PC-3 (cell line): ENCODE results near the gene RMDN2. TPM values are rescaled to one million over a fixed set of nuclear protein-coding genes. Genes with fewer than 3 reads are reported as not detected.
A peak's percentile ranks its signal among the peaks of the same experiment; 100 is the strongest.

ENCODE experiments used
- ATAC-seq: fragments of 200-7000 bp; cut with Tn5 transposase; 2 replicates; pipeline ENCODE4 v1.9.1; 2020; ENCODE audit warnings: mild to moderate bottlenecking, moderate library complexity
- BruUV-seq: library from RNA; stranded (reverse); fragments of 400-500 nt; replicated peaks from 2 replicates; lab custom pipeline; 2021; lab: Mats Ljungman, UMichigan
- CTCF ChIA-PET: fragments of 300-600 bp; sonication (Branson Sonifier 250); formaldehyde crosslinking; loops from one replicate; lab custom pipeline; 2022; ENCODE audit warnings: antibody characterized with exemption; lab: Charles Lee
- POLR2A ChIA-PET: fragments of 300-600 bp; sonication (Branson Sonifier 250); formaldehyde crosslinking; loops from one replicate; lab custom pipeline; 2022; ENCODE audit warnings: antibody characterized with exemption; ENCODE audit not compliant: unreplicated experiment; lab: Charles Lee
- DNase-seq: peaks from one replicate; pipeline ENCODE4 v3.0.0-alpha.2; 2015
- H2AFZ ChIP-seq: fragments of 300-600 bp; sonication (generic); 2 replicates; pipeline ENCODE4 v1.6.0; 2016; ENCODE audit warnings: antibody characterized with exemption, low read length
- H3F3A ChIP-seq: fragments of 300-600 bp; sonication (generic); one replicate; pipeline ENCODE4 v1.6.0; 2017; ENCODE audit warnings: antibody characterized with exemption, low read length, control low read depth, mild to moderate bottlenecking; ENCODE audit not compliant: unreplicated experiment
- H3K27ac ChIP-seq: fragments of 300-600 bp; sonication (generic); 2 replicates; pipeline ENCODE4 v1.5.1; 2016; ENCODE audit warnings: mild to moderate bottlenecking, low read length
- H3K27me3 ChIP-seq: fragments of 300-600 bp; sonication (generic); 2 replicates; pipeline ENCODE4 v1.6.1; 2016; ENCODE audit warnings: low read length, mixed read lengths
- H3K36me3 ChIP-seq: fragments of 300-600 bp; sonication (generic); 2 replicates; pipeline ENCODE4 v1.6.1; 2016; ENCODE audit warnings: low read depth, mixed run types, low read length, mixed read lengths
- H3K4me1 ChIP-seq: fragments of 300-600 bp; sonication (generic); 2 replicates; pipeline ENCODE4 v1.5.1; 2016; ENCODE audit warnings: low read length; ENCODE audit not compliant: insufficient read depth
- H3K4me2 ChIP-seq: fragments of 300-600 bp; sonication (generic); 2 replicates; pipeline ENCODE4 v1.6.0; 2016; ENCODE audit warnings: low read length
- H3K4me3 ChIP-seq: fragments of 300-600 bp; sonication (generic); 2 replicates; pipeline ENCODE4 v1.5.1; 2016; ENCODE audit warnings: mild to moderate bottlenecking, low read length, mixed read lengths
- H3K79me2 ChIP-seq: fragments of 300-600 bp; sonication (generic); 2 replicates; pipeline ENCODE4 v1.6.1; 2017; ENCODE audit warnings: low read length, mixed read lengths
- H3K9ac ChIP-seq: fragments of 300-600 bp; sonication (generic); 2 replicates; pipeline ENCODE4 v1.6.0; 2016; ENCODE audit warnings: mild to moderate bottlenecking, low read length
- H3K9me2 ChIP-seq: fragments of 300-600 bp; sonication (generic); replicated peaks from 2 replicates; pipeline ENCODE4 v1.6.1; 2016; ENCODE audit warnings: mixed run types, low read length, mixed read lengths
- H3K9me3 ChIP-seq: fragments of 300-600 bp; sonication (generic); 2 replicates; pipeline ENCODE4 v1.6.1; 2016; ENCODE audit warnings: low read length, mixed read lengths
- H4K20me1 ChIP-seq: fragments of 300-600 bp; sonication (generic); 2 replicates; pipeline ENCODE4 v1.6.1; 2016; ENCODE audit warnings: low read length, mixed read lengths
- CTCF ChIP-seq: fragments of 300-600 bp; sonication (generic); conservative IDR thresholded peaks from 2 replicates; pipeline ENCODE4 v1.5.1; 2017; ENCODE audit warnings: antibody characterized with exemption, low read depth, mild to moderate bottlenecking, low read length
- EZH2 ChIP-seq: fragments of 300-600 bp; sonication (generic); IDR thresholded peaks from one replicate; pipeline ENCODE4 v1.6.1; 2017; ENCODE audit warnings: antibody characterized with exemption, mild to moderate bottlenecking, low read length; ENCODE audit not compliant: unreplicated experiment
- EZH2phosphoT487 ChIP-seq: fragments of 300-600 bp; sonication (generic); IDR thresholded peaks from 2 replicates; pipeline ENCODE4 v1.6.1; 2018; ENCODE audit warnings: mild to moderate bottlenecking, antibody characterized with exemption, low read length, borderline replicate concordance
- intact Hi-C: fragments of 100-400 bp; cut with micrococcal nuclease; formaldehyde crosslinking; loops from 2 replicates; pipeline ENCODE4 v1.9.0; 2023
- total RNA-seq: library from RNA; depleted of rRNA; stranded (reverse); fragments of >200 nt; gene quantifications from 2 replicates; pipeline ENCODE4 v1.2.3, GENCODE V29; 2014

The RMDN2 gene
- total RNA-seq, 1 experiment from 2014 or later = 2.6 TPM

GRCh38 chr2:37895140-37895539 is 29.9 kb upstream of the RMDN2 start:
- Histone ChIP-seq H2AFZ (no peak overlapping the region), H3K9me3 (no peaks in the 10 kb centered on the region), H3K9me2 (no peaks in the 10 kb centered on the region), H3K9ac (no peak overlapping the region), H3K27me3 (no peaks in the 10 kb centered on the region), H3K27ac (no peak overlapping the region), H3K79me2 (no peaks in the 10 kb centered on the region), H4K20me1 (no peaks in the 10 kb centered on the region), H3K4me1 (no peaks in the 10 kb centered on the region), H3K4me2 (no peak overlapping the region), H3K36me3 (no peaks in the 10 kb centered on the region), H3K4me3 (no peak overlapping the region), H3F3A (no peaks in the 10 kb centered on the region)
- no TSS peak for BruUV-seq
- DNase-seq = no peak
- ATAC-seq = no peak
- ChIA-PET POLR2A (no interaction called here), CTCF (no interaction called here)
- TF ChIP-seq CTCF (no peak), EZH2 (no peak), EZH2phosphoT487 (no peak)
- intact Hi-C loops = no loop called here

GRCh38 chr2:37896319-37896718 is 28.8 kb upstream of the RMDN2 start:
- Histone ChIP-seq H3K27ac (no peak overlapping the region), H3K79me2 (no peaks in the 10 kb centered on the region), H3F3A (no peaks in the 10 kb centered on the region), H3K9me2 (no peaks in the 10 kb centered on the region), H3K36me3 (no peaks in the 10 kb centered on the region), H3K9ac (no peak overlapping the region), H3K27me3 (no peaks in the 10 kb centered on the region), H3K4me1 (no peaks in the 10 kb centered on the region), H4K20me1 (no peaks in the 10 kb centered on the region), H3K9me3 (no peaks in the 10 kb centered on the region), H3K4me3 (no peak overlapping the region), H3K4me2 (no peak overlapping the region), H2AFZ (no peak overlapping the region)
- ATAC-seq = peak; percentile 51; the same call in 1 of the 2 replicates
- ChIA-PET POLR2A (no interaction called here), CTCF (no interaction called here)
- no TSS peak for BruUV-seq
- intact Hi-C loops = no loop called here
- 0 out of 2 replicates have a peak, but pooled peaks have one; percentile 21 for TF ChIP-seq CTCF
- TF ChIP-seq EZH2 = no peak
- peak; percentile 12 for DNase-seq

GRCh38 chr2:37897511-37897910 is 27.6 kb upstream of the RMDN2 start:
- Histone ChIP-seq H3K4me1 (no peaks in the 10 kb centered on the region), H3K9me3 (no peaks in the 10 kb centered on the region), H3K79me2 (no peaks in the 10 kb centered on the region), H3K27ac (no peak overlapping the region), H2AFZ (no peak overlapping the region), H3F3A (no peaks in the 10 kb centered on the region), H3K4me2 (no peak overlapping the region), H4K20me1 (no peaks in the 10 kb centered on the region), H3K27me3 (no peaks in the 10 kb centered on the region), H3K36me3 (no peaks in the 10 kb centered on the region), H3K9me2 (no peaks in the 10 kb centered on the region), H3K4me3 (no peak overlapping the region), H3K9ac (no peak overlapping the region)
- ChIA-PET POLR2A (no interaction called here), CTCF (no interaction called here)
- no peak for TF ChIP-seq EZH2phosphoT487
- no peak for TF ChIP-seq CTCF
- TF ChIP-seq EZH2 = no peak
- ATAC-seq = no peak
- no peak for DNase-seq
- intact Hi-C loops = no loop called here
- no TSS peak for BruUV-seq
